Effector memory CD4-positive, alpha-beta T cell (primary cell): Measurements from ENCODE around the gene ACSL5.
"Not testable (repeated sequence)": the region's sequence is repeated elsewhere in the genome, so short reads cannot be mapped to it uniquely, and the experiment has no call there.

Source experiments
- DNase-seq, 3 donors: peaks; one replicate each; pipeline ENCODE4 v3.0.0-alpha.2; 2020
- H3K27ac ChIP-seq: 2 replicates; pipeline ENCODE4 v1.7.0; 2013; ENCODE audit warnings: mild to moderate bottlenecking, low read length, moderate library complexity; ENCODE audit not compliant: insufficient read depth, poor library complexity, severe bottlenecking
- H3K27me3 ChIP-seq: replicated peaks from 2 replicates; pipeline ENCODE4 v1.7.0; 2013; ENCODE audit warnings: mild to moderate bottlenecking, low read length; ENCODE audit not compliant: insufficient read depth, control insufficient read depth, poor library complexity, severe bottlenecking
- H3K36me3 ChIP-seq: 2 replicates; pipeline ENCODE4 v1.7.0; 2013; ENCODE audit warnings: mild to moderate bottlenecking, low read length, moderate library complexity; ENCODE audit not compliant: control insufficient read depth, insufficient read depth
- H3K4me1 ChIP-seq: 2 replicates; pipeline ENCODE4 v1.7.0; 2013; ENCODE audit warnings: low read length, mild to moderate bottlenecking; ENCODE audit not compliant: control insufficient read depth, insufficient read depth, poor library complexity, severe bottlenecking
- H3K4me3 ChIP-seq: 2 replicates; pipeline ENCODE4 v1.7.0; 2013; ENCODE audit warnings: low read length, low read depth, mild to moderate bottlenecking; ENCODE audit not compliant: insufficient read depth, poor library complexity, severe bottlenecking
- H3K9me3 ChIP-seq: 2 replicates; pipeline ENCODE4 v1.7.0; 2013; ENCODE audit warnings: mild to moderate bottlenecking, low read length, moderate library complexity; ENCODE audit not compliant: control insufficient read depth

The ACSL5 gene

DNA sequence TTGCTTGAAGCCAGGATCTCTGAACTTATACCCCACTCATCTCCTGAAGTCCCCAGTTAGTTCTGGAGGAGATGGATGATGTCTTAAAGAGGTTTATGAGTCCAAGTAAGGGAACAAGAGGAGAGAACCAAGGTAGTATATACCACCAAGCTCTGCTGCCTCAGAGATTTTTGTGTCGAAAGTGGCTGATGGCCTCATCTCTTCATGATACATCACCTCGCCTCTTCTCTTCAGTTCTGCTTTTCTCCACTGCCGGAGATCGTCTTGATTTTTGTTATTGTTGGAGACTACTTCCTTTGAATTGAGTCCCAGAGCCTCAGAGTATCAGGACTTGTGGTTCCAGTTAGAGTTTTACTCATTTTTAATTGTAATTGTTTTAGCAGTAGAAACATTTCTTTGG lies 75.0 kb downstream of the ACSL5 start:
- Histone ChIP-seq H3K27me3 (no peaks in the 10 kb centered on the region), H3K27ac (no peak overlapping the region), H3K36me3 (no peaks in the 10 kb centered on the region), H3K9me3 (no peaks in the 10 kb centered on the region), H3K4me1 (peaks cover 15% of the 10 kb centered on the region), H3K4me3 (no peak overlapping the region)
- no peak for DNase-seq

DNA sequence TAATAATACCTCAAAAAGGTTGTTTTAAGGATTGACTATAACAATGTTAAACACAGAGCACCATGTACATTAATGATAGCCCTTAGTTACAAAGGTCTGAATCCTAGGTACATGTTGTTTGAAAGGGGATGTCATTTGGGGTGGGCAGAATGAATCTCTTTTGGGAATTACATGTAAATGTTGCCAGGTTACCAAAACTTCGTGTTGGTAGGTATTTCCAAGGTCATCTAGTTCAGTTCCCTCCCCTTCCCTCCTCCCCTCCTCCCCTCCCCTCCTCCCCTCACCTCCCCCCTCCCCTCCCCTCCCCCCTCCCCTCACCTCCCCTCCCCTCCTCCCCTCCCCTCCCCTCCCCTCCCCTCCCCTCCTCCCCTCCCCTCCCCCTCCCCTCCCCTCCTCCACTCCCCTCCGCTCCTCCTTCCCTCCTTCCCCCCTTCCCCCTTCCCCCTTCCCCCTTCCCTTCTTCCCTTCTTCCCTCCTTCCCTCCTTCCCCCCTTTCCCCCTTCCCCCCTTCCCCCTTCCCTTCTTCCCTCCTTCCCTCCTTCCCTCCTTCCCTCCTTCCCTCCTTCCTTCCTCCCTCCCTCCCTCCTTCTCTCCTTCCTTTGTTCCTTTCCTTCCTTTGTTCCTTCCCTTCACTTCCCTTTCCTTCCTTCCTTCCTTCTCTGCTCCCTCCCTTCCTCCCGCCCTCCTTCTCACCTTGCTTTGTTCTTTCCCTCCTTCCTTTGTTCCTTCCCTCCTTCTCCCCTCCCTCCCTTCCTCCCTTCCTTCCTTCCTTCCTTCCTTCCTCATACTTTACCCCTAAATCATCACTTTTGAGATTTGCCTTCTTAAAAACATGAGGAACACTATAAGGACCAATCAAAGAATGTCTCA lies 81.2 kb downstream of the ACSL5 start:
- Histone ChIP-seq H3K27me3 (no peaks in the 10 kb centered on the region), H3K4me3 (no peak overlapping the region), H3K4me1 (no peaks in the 10 kb centered on the region), H3K36me3 (no peaks in the 10 kb centered on the region), H3K9me3 (no peaks in the 10 kb centered on the region), H3K27ac (no peak overlapping the region)
- no peak for DNase-seq

DNA sequence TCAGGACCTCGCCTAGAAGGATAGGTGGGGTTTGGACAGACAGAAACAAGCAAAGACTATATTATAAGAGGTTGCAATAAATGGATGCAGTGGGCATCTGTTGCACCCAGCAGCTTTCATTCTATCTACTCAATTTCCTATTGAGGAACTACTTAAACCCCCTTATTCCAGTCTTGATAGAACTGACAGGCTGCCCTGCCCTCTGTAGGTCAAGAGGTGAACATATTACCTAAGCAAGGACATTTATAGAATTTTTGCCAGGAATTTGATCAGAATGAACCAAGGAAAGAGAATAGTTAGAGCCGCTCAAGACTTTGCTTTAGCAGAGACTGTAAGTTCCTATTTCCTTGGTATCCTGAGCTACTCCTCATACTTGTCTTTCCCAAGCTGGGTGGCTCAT lies 82.6 kb downstream of the ACSL5 start:
- Histone ChIP-seq H3K4me3 (no peak overlapping the region), H3K36me3 (no peaks in the 10 kb centered on the region), H3K27ac (no peak overlapping the region), H3K27me3 (no peaks in the 10 kb centered on the region), H3K9me3 (no peaks in the 10 kb centered on the region), H3K4me1 (no peaks in the 10 kb centered on the region)
- no peak for DNase-seq

DNA sequence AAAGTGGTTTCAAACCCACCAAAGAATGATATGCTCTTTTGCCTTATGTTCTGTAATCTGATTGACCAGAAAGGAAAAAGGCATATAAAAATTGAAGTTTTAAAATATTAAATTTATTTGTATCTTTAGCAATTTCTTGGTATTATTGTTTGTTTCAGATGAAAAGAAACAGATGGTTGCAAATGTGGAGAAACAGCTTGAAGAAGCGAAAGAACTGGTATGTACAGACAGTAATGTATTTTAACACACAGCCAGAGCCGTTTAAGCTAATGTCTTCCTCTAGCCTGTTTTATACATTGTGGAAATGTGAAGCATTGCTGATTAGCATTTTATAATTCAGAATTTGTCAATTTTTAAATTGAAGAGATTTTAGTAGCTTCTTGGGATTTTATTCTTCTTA lies 86.5 kb downstream of the ACSL5 start:
- Histone ChIP-seq H3K27ac (no peak overlapping the region), H3K9me3 (no peaks in the 10 kb centered on the region), H3K36me3 (peaks cover 13% of the 10 kb centered on the region), H3K4me1 (no peaks in the 10 kb centered on the region), H3K27me3 (no peaks in the 10 kb centered on the region), H3K4me3 (no peak overlapping the region)
- no peak for DNase-seq

DNA sequence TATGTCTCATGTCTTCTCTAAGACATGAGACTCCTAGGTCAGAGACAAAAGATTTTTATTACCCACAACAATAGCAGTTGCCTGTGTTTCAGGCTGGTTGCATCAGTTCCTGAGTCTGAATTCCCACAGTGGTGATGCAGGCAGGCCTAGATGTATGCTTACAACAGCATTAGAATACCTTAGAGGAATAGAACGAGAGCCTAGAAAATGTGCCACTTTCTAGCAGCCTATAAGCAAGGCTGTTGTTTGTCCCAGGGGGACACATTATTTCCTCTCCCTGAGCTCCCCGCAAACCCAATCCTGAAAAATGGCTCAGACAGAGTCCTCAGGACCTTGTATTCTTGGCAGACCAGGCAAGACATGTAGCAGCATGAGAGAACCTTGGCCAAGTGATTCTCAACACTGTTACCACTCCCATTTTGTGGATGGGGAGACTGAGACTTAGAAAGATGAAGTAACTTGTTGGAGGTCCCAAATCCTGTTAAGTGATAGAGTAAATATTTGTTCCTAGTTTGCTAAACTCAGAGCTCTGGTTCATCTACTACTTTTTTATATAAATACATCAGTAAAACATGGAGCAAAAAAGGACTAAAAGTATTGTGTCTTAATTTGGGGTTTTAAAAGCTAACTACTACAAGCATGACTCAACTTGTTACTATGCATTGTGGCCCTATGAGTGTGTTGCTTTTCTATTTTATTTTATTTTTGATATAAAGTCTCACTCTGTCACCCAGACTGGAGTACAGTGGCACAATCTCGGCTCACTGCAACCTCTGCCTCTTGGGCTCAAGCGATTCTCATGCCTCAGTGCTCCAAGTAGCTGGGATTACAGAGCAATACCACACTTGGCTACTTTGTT lies 87.3 kb downstream of the ACSL5 start:
- Histone ChIP-seq H3K4me3 (no peak overlapping the region), H3K27ac (no peak overlapping the region), H3K27me3 (no peaks in the 10 kb centered on the region), H3K36me3 (peaks cover 19% of the 10 kb centered on the region), H3K9me3 (no peaks in the 10 kb centered on the region), H3K4me1 (no peaks in the 10 kb centered on the region)
- no peak for DNase-seq

DNA sequence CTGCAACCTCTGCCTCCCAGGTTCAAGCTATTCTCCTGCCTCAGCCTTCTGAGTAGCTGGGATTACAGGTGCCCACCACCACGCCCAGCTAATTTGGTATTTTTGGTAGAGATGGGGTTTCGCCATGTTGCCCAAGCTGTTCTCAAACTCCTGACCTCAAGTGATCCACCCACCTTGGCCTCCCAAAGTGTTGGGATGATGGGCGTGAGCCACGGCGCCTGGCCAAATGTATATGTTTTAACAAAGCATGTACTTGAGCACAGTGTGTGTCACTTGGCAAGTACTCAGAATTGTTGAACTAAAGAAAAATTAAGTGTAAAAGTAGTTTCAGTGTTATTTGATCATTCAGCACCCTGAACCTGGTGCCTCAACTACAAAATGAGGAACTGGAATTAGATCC lies 90.2 kb downstream of the ACSL5 start:
- not testable (repeated sequence) for H3K9me3 ChIP-seq, H3K27ac ChIP-seq, H3K4me1 ChIP-seq, DNase-seq, H3K4me3 ChIP-seq, H3K27me3 ChIP-seq
- peaks cover 26% of the 10 kb centered on the region for H3K36me3 ChIP-seq

DNA sequence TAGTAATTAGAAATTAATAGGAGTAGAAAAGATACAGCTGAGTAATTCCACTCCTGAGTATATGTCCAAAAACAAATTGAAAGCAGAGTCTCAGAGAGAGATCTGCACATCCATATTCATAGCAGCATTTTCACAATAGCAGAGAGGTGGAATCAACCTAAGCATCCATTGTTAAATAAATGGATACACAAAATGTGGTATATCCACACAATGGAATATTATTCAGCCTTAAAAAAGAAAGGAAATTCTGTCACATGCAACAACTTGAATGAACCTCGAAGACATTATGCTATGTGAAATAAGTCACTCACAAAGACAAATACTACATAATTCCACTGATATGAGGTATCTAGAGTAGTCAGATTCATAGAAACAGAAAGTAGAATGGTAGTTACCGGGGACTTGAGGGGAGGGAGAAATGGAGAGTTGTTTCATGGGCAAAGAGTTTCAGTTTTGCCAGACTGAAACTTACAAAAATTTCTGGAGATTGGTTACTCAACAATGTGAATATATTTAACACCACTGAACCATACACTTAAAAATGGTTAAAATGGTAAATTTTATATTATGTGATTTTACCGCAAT lies 91.5 kb downstream of the ACSL5 start:
- no peak overlapping the region for H3K27ac ChIP-seq
- H3K36me3 ChIP-seq, result peaks cover 26% of the 10 kb centered on the region
- H3K9me3 ChIP-seq, result no peaks in the 10 kb centered on the region
- no peak overlapping the region for H3K4me3 ChIP-seq
- no peak for DNase-seq
- H3K27me3 ChIP-seq, result no peaks in the 10 kb centered on the region
- H3K4me1 ChIP-seq, result no peaks in the 10 kb centered on the region

DNA sequence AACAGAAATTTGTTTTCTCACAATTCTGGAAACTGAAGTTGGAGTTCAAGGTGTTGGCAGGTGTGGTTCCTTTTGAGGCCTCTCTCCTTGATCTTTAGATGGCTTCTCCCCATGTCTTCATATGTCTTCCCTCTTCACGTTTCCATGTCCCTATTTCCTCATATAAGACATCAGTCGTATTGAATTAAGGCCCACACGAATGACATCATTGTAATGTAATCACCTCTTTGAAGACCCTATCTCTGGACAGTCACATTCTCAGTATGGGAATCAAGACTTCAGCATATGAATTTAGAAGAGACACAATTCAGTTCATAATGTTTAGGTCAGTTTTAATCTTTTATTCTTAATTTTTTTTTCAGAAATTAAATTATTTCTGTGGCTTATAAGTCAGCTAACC lies 92.9 kb downstream of the ACSL5 start:
- H3K9me3 ChIP-seq, result no peaks in the 10 kb centered on the region
- DNase-seq, result no peak
- H3K27ac ChIP-seq, result no peak overlapping the region
- H3K4me3 ChIP-seq, result no peak overlapping the region
- H3K27me3 ChIP-seq, result no peaks in the 10 kb centered on the region
- H3K36me3 ChIP-seq, result peaks cover 26% of the 10 kb centered on the region
- no peaks in the 10 kb centered on the region for H3K4me1 ChIP-seq

DNA sequence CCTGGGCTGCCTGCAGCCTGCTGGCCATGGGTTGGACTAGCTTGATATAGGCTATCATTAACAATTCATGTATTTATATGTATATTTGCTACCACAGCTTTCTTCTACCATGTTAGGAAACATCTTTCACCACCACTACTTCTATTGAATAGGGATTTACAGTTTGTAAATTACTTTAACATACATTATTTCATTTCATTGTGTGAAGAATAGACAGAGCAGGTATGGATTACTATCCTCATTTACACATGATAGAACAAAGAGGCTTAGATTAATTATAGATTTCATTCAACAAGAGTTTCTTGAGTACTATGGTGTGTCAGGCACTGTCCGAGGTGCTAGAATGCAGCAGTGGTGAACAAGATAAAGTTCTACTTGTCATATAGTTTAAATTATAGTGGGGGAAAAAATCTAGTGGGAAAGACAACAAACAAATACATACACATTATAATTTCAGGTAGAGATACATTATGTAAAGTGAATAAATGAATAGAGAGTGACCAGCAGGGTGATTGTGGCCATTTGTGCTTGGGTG lies 93.7 kb downstream of the ACSL5 start:
- H3K4me3 ChIP-seq, result no peak overlapping the region
- peaks cover 23% of the 10 kb centered on the region for H3K36me3 ChIP-seq
- H3K4me1 ChIP-seq, result no peaks in the 10 kb centered on the region
- no peak overlapping the region for H3K27ac ChIP-seq
- no peaks in the 10 kb centered on the region for H3K9me3 ChIP-seq
- no peaks in the 10 kb centered on the region for H3K27me3 ChIP-seq
- DNase-seq, result no peak
